ENCODE measurements around the gene CMTM1.
"Not testable (repeated sequence)": the region's sequence is repeated elsewhere in the genome, so short reads cannot be mapped to it uniquely, and the experiment has no call there.

Gene CMTM1

DNA sequence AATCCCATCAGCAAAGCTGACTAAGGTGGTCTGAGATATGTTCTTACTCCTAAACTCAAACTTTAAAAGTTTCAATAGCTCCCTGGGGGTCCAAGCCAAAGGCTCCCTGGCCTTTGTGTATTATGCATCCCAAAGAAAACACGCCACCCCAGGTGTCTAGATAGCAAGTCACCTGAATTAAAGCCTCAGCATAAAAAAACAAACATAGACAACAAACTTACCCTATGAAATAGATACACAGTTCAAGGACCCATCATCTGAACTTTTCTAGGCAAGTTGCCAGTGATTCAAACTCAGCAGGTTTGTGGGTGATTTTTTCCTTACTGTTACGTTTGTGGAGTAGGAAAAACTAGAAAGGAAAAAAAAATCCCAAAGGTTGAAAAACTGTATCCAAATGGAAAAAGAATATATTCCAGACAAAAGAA is 50.8 kb downstream of the CMTM1 start:
- no peak for FAIRE-seq

GRCh38 chr16:66617728-66618127 is 51.5 kb downstream of the CMTM1 start:
- no peak for FAIRE-seq

DNA sequence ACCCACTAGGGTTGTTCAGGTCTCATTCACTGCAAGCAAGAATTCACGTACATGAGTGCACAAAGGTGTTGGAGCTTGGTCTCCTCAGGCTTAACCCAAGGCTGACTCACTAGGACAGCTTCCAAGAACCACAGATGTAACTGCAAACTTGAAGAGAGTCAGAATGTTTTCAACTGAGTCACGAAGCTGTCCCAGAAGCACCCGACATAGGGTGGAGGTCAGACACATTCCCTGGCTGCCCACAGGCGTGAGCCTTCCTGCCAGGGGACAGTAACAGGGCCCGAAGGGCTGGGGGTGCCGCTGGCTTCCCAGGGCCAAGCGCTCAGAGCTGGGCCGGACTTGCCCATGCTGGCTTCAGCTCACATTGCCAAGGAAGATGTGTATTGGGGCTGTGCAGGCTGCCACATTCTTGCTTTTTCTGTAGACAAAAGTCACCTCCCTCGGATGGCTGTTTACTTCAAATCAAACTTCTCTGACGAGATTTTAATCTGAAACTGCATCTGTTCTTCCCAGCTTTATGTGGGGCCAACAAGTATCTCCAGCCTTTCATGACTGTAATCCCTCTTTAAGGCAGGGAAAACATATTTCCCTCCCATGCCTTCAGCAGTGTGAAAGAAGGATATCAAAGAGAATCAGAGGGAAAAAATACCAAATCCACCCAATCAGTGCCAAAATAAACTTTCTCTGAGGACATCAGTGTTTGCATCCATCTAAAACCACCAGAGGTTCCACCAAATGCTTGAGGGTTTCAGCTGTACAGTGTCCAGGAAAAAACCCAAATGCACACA is 52.5 kb downstream of the CMTM1 start:
- no peak for FAIRE-seq

DNA sequence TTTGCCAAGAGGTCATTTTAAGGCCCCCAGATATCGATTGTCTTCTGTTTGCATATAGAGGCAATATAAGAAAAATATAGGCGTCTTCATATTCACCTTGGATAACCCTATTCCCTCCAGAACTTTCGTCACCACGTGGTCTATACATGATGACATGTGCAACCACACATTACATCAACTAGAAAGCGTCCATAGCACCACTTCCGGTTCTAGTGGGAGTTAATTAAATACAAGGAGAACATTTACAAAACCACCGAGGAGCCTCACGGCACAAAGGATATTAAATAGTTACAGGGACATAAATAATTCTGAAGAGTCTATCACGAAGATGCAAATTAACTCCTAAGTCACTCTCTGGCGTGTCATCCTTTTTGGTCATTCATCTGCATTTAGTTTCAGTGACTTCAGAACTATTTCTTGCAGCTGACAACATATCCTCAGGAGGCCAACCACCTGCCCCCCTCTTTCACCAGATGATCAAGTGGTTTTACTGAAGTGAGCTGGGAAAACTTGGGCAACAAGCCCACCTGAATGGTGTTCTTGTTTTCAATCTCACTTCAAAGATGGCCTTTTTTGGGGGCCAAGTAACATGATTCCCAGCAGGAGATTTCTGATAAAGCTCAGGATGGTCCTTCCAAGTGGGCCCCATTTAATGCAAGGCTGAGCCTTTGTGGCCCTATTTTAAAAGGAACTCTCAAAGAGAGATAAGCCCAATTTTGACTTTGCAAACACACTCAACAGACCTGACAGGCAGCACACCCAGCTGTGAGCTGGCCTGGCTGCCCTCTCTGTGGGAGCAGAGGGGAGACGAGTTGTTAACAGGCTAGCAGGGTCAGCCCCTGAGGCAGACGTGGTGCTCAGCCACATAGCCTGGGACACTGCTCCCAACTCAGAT is 53.5 kb downstream of the CMTM1 start:
- FAIRE-seq = no peak

DNA sequence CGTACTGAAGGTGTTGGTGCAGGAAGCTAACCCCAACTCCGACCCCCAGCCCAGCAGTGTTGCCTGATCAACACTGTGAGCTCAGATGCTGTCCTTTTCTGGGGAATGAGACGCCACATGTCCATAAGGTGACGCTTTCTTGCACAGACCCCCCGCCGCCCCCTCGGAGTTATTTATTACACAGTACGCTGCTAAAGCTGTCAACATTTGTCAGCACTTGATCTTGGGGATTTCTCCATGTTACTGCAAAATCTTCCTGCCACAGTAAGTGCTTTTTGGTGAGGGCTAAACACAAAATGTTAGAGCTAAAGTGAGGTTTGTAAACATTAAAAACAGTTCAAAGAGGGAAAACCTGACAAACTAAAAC is 54.2 kb downstream of the CMTM1 start:
- FAIRE-seq = no peak

DNA sequence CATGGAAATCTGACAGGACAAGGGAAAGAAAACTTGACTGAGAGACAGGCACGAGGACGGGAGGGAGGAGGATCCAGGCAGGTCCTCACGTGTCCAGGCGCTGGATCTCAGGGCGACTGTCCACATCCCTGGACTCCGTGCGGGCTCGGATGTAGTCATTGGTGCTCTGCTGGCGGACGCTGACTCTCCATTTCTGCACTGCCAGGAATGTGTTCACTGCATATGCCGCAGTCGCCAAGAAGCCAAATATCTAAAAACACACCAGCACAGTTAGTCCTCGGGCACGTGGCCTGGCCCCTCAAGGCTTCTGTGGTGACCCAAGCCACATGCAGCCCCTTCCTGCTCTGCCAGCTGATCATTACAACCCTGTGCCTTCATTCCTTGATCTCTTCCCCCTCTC is 55.7 kb downstream of the CMTM1 start:
- FAIRE-seq = no peak

DNA sequence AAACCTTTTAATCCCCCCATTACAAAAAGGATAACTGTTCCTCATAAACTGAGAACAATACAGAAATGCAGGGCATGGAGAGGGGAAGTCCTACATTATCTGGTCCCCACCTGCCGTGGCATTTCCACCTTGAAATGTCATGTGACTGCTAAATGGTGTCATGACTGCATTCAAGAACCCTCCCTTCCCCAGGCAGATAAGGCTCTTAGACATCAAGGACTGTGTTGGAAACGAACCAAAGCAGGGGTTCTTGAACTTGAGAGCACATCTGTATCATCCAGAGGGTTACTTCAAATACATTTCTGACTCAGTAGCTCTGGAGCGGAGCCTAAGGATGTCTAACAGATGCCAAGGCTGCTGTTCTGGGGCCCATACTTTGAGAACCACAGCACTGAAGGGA is 56.6 kb downstream of the CMTM1 start:
- no peak for FAIRE-seq

GRCh38 chr16:66623755-66624154 is 57.5 kb downstream of the CMTM1 start:
- no peak for FAIRE-seq

DNA sequence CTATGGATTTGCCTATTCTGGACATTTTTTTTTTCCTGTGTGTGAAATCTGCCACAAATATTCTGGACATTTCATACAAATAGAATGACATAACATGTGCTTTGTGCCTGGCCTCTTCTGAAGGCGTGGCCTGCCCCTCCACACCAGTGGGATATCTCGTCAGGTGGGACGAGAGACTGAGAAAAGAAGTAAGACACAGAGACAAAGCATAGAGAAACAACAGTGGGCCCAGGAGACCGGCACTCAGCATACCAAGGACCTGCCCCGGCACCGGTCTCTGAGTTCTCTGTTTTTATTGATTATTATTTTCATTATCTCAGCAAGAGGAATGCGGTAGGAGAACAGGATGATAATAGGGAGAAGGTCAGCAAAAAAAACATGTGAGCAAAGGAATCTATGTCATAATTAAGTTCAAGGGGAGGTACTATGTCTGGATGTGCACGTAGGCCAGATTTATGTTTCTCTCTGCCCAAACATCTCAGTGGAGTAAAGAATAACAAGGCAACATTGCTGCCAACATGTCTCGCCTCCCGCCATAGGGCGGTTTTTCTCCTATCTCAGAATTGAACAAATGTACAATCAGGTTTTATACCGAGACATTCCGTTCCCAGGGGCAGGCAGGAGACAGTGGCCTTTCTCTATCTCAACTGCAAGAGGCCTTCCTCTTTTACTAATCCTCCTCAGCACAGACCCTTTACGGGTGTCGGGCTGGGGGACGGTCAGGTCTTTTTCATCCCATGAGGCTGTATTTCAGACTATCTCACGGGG is 61.6 kb downstream of the CMTM1 start:
- not testable (repeated sequence) for FAIRE-seq

Measured in A204.1 (cell line).